Stimulated activated CD4-positive, alpha-beta T cell treated with anti-CD3 and anti-CD28 coated beads, Interleukin-12 subunit alpha, Interleukin-12 subunit beta, amount 100 ng/mL, for 24 hours (primary cell): ENCODE measurements around the gene PREX1.
"Not testable (repeated sequence)": the region's sequence is repeated elsewhere in the genome, so short reads cannot be mapped to it uniquely, and the experiment has no call there.

Source experiments
- DNase-seq, 2 experiments: peaks; one replicate each; pipeline ENCODE4 v3.0.0-alpha.2; 2020; ENCODE audit warnings: low read depth in 2 of 2

The PREX1 gene

DNA sequence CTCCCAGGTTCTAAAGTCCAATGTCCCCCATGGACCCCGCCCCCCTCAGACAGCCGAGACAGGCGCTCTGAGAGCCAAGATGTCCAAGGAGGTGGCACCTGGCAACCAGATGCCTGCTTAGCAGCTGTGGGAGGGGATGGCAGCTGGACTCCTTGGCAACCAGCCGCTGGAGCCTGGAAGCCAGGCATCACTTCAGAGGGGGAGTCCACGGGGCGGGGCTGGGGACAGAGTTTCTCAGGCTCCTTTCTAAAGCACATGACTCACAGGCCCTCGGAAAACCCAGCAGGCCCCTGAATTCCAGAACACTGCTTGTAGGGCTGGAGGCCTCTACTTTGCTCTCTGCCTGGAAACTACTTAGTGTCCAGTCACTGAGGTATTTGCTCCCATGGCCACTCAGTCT lies 51.5 kb downstream of the PREX1 start:
- DNase-seq, result no peak

DNA sequence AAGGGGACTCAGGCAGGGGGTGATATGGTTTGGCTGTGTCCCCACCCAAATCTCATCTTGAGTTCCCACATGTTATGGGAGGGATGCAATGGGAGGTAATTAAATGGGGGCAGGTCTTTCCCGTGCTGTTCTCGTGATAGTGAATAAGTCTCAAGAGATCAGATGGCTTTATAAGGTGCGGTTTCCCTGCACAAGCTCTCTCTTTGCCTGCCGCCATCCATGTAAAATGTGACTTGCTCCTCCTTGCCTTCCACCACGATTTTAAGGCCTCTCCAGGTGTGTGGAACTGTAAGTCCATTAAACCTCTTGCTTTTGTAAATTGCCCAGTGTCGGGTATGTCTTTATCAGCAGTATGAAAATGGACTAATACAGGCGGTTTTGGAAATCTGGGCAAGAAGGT lies 52.3 kb downstream of the PREX1 start:
- DNase-seq, result not testable (repeated sequence)

DNA sequence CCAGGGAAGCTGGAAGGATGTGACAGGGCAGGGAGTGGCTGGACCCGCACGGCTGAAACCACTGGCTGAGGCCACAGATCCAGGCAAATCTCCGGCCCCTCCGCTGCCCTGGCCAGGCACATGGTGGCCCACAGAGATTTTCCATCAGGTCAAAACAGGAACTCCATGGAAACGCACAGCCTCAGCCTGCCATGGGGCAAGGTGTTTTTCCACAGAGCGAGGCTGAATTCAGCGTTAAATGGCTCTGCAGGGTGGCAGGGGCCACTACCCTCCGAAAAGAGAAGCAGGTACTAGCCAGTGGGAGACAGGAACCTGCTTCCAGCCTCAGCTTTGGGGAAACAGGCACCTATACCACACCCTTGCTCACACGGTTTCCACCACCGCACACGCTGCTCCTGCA lies 53.1 kb downstream of the PREX1 start:
- no peak for DNase-seq

DNA sequence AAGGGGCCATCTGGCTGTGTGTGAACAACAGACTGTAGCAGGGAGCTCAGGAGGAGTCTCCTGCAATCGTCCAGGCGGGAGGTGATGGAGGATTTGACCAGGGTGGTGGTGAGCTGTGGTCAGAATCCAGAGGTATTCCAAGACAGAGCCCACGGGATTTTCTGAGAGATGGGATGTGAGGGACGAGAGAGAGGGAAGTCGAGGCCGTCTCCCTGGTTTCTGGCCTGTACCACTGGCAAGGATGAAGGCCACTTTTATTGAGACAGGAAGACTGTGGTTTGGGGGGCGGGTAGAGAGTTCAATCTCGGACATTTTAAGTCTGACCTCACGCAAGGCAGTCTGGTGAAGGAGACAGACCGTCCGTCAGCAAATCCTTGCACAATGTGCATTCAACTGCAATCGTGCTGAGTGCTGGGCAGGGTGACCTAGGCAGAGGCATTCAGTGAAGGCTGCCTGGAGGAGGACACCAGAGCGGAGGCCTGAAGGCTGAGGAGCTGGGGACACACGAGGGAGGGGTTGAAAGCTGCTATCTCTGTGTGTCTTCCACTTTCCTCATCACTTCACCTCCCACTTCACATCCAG lies 53.9 kb downstream of the PREX1 start:
- no peak for DNase-seq

DNA sequence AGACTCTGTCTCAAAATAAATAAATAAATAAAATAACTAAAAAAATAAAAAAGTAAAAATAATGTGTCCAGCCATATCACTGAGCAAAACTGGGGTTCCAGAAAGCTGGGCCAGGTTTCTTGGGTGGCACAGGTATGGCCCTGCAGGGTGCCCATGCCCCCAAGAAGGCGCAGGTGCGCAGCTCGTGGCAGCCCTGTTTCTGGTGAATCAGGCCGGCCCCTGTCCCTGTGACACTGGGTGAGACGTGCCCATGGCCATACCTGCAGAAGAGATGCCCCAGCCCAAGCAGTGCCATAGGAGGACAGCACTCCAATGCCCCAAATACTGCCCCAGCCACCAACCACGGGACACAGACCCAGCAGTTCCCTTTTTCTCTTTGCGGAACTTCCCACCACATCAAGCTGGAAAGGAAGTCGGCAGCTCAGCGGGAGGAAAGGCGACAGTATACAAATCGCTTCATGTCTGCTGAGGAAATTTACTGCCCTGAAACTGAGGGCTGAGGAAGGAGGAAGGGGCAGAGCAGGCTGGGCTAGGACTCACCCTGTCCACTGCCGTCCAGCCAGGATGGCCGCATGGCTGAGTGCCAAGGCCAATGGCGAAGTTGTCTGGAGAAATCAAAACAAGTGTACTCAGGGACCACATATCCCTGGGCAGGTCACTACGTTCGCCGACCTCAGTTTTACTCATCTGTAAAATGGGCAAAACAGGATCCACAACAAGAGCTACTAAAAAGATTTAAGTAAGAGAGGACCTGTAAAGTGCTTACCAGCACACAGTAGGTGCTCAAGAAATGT lies 55.4 kb downstream of the PREX1 start:
- no peak for DNase-seq

DNA sequence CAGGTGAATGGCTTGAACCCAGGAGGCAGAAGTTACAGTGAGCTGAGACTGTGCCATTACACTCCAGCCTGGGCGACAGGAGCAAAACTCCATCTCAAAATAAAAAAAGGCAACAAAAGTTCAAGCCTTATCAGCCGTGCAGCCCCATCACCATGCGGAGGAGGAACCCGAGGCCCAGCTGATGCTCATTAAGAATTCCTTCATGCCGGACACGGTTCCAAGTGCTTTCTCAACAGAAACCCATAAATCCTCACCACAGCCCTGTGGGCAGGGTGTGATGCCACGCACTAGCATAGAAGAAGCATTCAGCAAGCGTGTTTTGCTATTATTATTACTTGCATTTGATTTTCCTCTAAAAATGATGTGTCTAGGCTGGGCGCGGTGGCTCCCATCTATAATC lies 56.3 kb downstream of the PREX1 start:
- DNase-seq, result no peak

DNA sequence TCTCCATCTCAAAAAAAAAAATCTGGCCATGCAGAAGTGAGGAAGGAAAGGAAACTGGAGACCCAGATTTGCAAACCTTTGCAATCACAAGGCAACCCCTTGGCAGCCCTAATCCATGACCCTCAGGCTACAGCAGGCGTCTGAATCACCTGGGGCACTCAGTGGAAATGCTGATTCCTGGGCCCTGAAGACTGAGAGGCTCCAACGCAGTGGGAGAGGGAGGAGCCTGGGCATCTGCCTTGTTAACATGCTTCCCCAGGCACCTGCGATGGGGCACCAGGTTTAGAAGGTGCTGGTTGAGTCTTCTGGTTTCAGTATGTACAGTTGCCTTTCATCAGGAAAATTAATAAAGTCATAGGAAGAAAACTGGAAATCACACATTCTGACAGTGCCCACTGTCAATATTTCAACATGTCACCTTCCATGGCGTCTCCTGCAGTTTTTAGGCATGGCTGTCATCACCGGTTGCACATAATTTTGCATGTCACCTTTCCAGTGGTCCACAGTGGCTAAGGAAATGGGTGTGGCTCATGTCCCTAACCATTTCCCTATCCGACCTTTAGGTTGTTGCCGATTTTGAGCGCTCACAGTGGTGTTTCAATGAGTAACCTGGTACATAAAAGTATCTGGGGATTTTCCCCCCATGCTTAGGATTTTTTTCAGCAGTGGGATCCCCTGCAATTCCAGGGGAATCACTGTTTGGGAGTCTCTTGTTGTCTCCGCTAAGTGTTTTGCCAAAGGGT lies 56.9 kb downstream of the PREX1 start:
- DNase-seq, result no peak

DNA sequence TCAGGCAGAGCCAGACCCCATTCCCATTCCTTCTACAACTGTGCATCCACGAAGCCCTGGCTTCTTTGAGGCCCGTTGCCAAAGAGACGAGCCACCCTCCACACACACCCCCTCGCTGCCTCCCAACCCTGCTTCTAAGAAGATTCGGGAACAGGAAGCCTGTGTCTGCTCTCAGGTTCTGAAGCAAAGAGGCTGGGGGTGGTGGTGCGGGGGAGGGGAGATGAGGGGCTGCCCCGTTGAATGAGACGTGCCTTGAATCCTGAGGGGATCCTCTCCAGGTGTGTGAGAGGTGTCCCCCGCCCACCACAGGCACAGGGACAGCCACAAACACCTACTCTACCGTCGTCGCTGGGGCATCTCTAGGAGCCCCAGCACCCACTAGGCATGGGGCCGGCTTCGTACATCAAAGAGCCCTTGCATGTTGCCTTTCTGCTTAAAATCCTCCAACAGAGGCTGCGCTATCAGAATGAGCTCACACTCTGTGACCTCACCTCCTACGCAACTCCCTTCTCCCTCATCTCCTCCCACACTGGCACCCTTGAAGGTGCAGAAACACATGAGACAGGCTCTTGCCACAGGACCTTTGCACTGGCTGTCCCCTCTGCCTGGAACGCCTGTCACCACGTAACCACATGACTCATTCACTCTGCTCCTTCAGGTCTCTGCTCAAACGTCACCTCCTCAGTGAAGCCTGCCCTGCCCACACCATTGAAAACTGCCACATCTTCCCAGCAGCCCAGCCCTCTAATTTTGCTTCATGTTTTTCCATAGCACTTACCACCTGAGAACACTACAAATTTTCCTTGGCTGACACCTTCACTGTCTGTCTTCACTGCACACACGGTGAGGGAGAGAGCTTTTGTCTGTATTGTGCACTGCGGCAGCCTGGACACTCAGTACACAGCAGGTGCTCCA lies 58.5 kb downstream of the PREX1 start:
- DNase-seq, result peak; percentile 73 to 89

DNA sequence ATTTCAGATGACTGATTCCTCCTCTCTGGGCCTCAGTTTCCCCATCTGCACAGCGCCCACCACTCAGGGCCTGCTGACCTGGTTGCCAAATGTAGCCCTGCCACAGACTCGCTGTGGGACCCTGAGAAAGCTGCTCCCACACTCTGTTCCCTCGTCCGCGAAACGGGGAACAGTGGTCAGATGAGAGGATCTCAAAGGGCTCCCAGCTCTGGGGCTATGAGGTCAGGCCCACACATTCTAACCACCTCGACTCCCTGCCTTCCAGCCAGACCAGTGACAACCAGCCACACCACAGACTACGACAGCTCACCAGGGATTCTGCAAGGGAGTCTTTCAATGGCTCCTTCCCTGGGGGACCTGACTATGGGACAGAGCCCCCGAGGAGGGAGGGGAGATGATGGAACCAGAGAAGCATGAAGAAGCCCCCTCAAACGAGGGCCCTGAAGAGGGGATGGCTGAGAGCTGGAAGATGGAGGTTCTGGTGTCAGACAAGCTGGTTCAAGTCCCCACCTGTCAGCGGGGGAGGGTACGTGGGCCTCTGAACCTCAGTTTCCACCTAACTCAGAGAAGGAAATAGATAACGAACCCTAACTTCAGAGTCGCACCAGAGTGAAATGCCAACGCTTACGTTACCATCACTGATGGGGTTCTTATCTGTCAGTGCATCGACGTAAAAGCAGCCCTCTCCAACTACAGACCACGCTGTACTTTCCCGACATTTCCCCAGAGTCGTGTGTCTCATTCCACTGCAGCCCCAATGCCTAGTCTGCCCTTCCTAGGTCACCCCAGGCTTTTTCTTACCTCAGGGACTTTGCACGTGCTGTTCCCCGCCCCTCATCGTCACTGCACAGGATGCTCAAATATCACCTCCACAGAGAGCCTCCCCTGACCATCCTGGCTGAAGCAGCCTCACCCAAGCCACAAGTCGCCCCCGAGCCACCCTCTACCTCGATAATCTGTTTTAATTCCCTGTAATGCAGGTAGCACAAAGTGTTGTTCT lies 60.5 kb downstream of the PREX1 start:
- DNase-seq, result no peak

DNA sequence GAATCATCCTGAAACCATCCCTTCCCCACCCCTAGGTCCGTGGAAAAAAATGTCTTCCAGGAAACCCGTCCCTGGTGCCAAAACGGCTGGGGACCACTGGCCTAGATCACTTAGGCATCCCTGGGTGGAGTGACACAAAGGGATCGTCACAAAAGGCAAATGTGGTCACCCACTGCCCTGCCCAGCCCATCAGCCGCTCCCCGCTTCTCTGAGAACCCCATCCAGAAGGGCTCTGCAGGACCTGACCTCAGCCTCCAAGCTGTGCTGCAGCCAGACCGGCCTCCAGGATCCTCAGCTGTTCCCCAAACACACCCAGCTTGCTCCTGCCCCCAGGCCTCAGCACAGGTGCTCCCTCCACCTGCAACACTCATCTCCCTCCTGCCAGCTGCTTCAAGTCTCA lies 61.6 kb downstream of the PREX1 start:
- no peak for DNase-seq

DNA sequence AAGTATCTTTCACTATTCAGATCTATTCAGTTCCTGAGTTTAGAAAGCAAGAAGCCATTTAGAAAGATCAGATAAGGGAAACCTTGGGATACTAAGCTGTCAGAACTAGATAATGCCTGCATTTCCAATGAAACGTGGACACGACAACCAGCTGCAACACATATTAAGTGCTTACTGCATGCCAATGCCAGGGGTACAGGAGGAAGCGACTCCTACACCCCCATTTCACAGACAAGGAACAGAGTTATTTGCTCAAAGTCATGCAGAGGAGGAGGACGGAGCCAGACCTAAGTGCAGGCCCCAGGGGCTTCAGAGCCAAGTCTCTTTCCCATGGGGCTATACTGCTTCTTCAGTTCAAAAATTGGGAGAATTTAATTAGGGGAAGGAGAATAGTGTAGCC lies 62.4 kb downstream of the PREX1 start:
- no peak for DNase-seq

DNA sequence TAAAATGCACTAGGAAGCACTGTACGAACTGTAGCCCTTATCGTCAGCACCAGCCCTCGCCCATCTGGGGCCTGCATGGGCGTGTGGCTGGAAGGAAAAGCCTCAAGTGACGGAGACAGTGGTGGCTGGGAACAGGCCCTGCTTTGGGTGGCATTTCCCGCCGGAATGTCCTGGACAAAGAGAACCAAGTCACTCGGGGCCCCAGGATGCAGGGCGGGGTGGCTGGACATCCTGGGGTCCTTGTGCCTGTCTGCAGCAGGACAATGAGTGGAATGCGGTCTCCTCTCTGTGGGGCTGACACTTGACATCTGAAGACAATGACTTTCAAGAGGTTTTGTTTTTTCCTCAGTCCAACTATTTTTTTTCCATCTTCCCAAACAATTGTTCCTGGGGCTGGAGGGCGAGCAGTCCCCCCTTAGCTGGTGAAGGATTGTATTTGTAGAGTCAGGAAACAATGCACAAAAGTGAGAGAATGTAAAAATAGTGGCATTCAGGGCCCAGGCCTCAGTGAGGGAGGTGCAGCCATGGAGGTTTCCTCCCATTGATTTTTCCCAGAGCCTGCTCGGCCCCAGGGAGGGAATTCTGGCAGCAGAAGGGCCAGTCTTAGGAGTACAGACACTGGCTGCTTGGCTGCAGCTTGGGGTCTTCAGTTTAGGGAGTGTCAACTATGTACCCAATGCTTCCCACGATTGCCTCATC lies 64.4 kb downstream of the PREX1 start:
- DNase-seq, result no peak

DNA sequence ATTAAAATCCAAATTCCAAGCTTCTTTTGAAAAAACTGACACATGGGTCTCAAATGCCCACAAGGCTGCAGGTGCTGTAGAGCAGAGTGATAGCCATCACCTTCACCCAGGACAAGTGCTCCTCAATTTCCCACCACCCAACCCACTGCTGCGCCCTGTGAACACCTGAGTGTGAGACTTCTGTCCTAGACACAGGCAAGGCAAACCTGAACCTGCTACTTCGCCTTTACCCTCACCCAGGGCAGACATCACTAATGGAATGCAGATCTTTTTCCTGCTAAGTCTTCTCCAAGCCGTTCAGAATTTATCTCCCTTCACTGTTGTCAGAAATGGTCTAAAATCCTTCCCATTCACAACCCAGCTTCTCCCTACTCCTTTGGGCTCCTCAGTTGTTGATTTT lies 65.9 kb downstream of the PREX1 start:
- DNase-seq, result no peak

DNA sequence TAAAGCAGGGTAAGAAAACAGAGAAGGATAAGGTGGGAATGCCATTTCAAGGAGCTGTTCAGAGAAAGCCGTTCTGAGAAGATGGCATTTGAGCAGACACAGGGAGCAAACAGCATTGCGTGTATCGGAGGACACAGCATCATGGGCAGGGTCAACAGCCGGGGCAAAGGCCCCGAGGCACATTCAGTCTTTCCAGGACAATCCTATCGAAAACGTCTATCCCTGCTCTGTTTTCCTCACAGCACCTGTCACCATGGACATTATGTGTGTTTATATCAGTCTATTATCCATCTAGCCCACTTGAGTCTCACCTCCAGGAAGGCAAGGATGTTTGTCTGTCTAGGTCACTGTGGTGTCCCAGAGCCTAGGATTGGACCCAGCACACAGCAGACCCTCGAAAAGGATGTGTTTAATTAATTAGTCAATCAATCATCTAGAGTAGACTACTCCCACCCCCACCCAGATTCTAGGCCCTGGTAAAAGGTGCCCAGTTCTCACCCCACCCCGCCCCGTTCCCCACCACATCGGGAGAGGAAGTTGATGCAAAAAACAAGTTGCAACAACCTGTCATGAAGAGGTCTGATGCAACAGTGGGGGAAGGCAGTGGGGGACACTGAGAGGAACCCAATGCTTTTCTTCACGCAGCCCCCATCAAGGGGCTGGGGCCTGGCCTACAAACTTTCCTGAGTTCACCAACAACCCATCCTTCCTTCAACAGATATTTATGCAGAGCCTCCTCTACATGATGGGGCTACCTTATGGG lies 66.6 kb downstream of the PREX1 start:
- DNase-seq, result no peak

DNA sequence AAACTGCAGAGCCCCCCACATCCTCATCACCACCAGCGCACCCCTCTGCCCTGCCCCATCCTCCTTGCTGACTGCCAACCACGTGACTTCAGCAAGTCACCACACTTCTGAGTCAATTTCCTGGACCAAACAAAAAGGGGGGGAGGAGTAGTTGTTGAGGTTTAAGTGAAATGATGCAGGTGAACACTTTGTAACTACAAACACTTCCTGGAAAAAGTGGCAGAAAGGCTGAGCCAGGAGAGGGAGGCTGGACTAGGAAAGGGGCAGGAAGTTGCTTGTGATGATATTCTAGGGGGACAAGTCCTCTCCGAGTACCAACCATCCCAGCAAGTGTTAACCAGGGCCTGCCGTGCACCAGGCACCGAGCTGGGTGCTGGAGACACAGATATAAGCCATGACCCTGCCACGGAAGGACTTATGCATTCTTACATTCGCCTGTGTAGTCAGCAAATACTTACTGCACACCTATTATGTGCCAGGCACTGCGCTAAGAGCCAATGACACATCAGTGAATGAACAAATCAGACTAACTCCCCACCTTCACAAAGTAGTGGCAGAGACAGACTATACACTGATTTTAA lies 67.3 kb downstream of the PREX1 start:
- DNase-seq, result peak; percentile 27 to 35

DNA sequence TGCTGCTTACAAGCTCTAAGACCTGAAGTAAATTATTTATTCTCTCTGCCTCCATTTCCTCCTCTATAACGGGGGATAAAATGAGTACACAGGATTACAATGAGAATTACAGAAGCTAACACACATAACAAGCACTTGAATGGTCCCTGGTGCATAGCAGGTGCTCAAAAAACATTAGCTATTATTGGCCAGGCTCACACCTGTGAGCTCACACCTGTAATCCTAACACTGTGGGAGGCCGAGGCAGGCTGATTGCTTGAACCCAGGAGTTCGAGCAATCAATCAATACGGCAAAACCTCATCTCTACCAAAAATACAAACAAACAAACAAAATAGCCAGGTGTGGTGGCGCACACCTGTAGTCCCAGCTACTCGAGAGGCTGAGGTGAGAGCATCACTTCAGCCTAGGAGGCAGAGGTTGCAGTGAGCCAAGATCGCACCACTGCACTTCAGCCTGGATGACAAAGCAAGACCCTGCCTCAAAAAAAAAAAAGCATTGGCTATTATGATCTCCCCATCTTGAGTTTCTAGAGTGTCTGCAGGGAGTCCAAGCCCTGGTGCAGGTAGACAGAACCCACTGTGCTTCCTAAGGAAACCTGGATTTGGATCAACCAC lies 68.1 kb downstream of the PREX1 start:
- no peak for DNase-seq

DNA sequence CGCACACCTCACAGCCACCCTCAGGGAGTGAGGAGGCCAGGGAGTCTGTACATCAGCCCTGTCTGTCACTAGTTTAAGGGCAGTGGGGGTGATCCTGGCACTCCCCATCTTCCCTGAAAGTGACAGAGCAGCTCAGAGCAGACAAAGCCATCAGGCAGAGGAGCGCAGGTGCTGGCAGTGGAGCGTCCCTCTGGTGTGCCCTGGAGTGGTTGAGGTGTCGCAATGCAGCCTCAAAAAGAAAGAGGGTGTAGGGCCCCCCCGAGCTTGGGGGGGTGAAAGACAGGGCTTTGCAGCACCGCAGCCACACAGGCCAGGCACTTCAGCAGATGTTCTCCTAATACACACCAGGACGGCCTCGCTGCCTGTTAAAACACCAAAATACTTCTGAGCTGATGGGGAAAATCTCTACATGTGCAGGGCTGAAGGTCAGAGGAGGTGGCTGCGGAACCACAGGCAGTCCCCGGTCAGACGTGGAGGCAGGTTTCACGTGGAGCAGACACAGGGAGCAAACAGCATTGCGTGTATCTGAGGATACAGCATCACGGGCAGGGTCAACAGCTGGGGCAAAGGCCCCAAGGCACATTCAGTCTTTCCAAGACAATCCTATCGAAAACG lies 69.5 kb downstream of the PREX1 start:
- no peak for DNase-seq

DNA sequence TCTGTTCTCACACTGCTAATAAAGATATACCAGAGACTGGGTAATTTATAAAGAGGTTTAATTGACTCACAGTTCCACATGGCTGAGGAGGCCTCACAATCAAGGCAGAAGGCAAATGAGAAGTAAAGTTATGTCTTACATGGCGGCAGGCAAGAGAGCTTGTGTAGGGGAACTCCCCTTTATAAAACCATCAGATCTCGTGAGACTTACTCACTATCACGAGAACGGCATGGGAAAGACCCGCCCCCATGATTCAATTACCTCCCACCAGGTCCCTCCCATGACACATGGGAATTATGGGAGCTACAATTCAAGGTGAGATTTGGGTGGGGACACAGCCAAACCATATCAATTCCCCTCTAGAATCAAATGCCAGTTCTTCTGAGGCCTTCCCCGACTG lies 71.0 kb downstream of the PREX1 start:
- not testable (repeated sequence) for DNase-seq
